CD4-positive, alpha-beta T cell treated with Interferon gamma for 1 hour (primary cell): ENCODE data around the gene SRRM2.

Experiments used
- DNase-seq: peaks from one replicate; pipeline ENCODE4 v3.0.0-alpha.2; 2020

Gene SRRM2

GRCh38 chr16:2803545-2804195, 51.2 kb downstream of the SRRM2 start:
- no peak for DNase-seq

- no peak for DNase-seq
These were observed 52.3 kb downstream of the SRRM2 start for GRCh38 chr16:2804728-2805127.

DNA sequence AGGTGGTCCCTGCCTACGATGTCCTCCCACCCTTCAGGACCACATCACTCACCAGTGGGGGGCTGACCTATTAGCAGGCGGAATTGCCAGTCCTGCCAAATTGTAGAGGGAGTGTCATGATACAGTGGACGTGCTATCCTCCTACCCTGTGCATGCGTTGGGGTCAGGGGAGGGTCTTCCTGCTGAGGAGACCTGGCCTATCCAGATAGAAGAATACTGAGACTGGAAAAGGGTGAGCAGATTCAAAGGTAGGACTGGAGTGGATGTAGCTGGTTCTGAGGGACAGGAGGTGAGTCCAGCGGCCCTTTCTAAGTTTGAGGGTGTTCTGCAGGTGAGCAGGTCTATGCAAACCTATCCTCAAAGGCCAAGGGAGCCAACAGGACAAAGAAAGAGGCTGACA, 53.8 kb downstream of the SRRM2 start:
- no peak for DNase-seq

DNA sequence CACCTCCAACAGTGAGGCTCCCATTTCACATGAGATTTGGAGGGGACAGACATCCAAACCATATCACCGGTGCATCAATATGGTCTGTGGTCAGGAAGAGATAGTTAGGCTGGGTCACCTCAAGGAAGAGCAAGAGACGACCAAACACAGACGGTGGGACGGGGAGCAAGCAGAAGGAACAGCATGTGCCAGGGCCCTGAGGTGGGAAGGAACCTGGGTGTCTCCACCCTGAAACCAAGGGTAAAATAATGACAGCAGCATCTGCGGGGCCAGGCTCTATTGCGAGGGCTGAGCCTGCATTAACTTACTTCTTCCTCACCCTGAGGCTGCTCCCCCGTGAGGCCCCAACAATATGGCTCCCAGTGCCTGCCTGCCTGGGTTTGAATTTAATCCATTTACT, 55.7 kb downstream of the SRRM2 start:
- DNase-seq: no peak

- no peak for DNase-seq
These were observed 56.8 kb downstream of the SRRM2 start for GRCh38 chr16:2809149-2809760.

DNA sequence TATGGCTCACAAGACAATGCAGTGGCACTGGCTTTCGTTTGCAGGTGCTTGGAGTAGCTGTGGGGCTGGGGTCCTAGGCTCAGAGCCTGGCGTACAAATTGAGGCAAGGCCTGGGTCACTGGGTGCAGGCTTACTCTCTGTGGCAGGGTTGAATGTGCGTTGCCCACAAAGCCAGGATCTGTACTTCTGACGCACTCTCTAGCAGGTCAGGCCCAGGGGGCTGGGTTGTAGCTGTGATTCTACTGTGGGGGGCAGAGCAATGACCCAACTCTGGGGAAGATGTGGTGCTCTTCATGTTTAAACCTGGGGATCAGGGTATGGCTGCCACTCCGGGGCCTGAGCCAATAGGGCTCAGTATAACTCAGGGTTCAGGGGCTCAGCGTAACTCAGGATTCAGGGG, 58.2 kb downstream of the SRRM2 start:
- DNase-seq: no peak

GRCh38 chr16:2811703-2812471, 59.4 kb downstream of the SRRM2 start:
- no peak for DNase-seq

- no peak for DNase-seq
These were observed 61.4 kb downstream of the SRRM2 start for GRCh38 chr16:2813771-2814221.

- DNase-seq: no peak
These were observed 62.3 kb downstream of the SRRM2 start for GRCh38 chr16:2814551-2815298.

GRCh38 chr16:2815299-2815771, 62.9 kb downstream of the SRRM2 start:
- no peak for DNase-seq

DNA sequence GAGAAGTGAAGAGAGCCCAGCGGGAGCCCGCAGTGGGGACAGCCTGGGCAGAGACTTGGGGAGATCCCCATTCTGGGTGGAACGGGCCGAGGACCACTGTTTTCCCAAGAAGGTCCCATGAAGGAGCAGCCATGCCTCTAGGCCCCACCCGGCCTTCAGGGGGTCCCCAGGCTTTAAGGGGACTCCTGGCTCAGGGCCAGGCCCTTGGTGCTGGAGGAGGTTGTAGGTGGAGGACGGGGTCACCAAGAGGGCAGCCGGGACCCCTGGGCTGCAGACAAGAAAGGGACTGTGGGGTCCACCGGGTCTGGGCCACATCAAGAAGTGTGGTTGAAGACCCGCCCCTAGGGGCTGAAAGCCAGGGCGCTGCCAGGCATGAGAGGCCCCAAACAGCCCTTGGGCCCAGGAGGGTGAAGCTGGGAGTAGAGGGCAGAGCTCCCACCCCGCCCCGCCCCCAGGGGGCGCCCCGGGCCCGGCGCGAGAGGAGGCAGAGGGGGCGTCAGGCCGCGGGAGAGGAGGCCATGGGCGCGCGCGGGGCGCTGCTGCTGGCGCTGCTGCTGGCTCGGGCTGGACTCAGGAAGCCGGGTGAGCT, 64.4 kb downstream of the SRRM2 start, which contains the start of gene PRSS21:
Gene PRSS21, plus strand, starts transcription at position 487 of the 589 bp plus-strand sequence. Its CDS starts 32 bp downstream, at position 519.
- peak; percentile 42 for DNase-seq

DNA sequence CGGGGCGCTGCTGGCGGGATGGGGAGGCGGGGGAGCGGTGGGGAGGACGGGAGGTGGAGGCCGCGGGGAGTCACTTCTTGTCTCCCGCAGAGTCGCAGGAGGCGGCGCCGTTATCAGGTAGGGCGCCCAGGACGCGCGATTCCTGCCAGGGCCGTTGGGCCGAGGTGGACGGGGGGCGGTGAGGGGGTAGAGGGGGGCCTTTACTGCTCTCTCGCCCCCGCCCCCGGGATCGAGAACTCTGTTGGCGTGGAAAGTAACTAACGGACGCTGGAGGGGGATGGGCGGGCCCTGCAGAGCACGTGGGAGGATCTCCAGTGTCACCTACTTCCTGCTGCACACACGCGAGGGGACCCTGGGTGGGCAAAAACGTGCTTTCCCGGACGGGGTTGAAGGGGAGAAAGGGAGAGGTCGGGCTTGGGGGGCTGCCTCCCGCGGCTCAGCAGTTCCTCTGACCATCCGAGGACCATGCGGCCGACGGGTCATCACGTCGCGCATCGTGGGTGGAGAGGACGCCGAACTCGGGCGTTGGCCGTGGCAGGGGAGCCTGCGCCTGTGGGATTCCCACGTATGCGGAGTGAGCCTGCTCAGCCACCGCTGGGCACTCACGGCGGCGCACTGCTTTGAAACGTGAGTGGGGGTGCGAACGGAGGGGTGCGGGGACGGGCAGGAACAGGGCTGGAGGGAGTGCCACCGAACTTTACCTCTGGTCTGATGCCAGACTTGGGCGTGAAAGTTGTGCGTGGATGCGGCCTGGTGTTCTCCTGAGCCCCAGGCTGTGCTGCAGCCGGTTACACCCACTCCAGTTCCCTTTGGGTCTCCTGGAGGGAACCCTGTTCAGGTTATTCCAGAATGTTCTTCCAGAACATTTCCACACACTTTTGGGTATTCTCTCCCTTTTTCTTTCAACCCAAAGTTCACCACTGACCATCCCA, 65.2 kb downstream of the SRRM2 start:
- DNase-seq: no peak

DNA sequence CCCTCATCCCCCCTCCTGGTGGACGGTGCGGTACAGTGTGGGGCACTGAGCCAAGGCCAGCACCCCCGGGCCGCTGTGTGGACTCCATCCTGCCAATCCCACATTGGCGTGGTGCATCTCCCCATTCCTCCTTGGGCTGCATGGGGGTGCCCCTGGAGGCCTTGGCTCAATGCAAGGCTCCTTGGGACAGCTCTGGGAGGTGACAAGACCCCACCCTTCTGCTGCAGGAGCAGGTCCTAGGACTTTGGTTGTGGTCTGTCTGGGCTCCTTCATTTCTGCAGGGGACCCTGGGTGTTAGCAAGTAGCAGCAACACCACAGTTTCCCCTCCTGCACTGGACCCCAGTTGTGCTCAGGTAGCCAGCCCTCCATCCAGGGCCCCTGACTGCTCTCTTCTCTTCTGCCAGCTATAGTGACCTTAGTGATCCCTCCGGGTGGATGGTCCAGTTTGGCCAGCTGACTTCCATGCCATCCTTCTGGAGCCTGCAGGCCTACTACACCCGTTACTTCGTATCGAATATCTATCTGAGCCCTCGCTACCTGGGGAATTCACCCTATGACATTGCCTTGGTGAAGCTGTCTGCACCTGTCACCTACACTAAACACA, 65.9 kb downstream of the SRRM2 start:
- no peak for DNase-seq

DNA sequence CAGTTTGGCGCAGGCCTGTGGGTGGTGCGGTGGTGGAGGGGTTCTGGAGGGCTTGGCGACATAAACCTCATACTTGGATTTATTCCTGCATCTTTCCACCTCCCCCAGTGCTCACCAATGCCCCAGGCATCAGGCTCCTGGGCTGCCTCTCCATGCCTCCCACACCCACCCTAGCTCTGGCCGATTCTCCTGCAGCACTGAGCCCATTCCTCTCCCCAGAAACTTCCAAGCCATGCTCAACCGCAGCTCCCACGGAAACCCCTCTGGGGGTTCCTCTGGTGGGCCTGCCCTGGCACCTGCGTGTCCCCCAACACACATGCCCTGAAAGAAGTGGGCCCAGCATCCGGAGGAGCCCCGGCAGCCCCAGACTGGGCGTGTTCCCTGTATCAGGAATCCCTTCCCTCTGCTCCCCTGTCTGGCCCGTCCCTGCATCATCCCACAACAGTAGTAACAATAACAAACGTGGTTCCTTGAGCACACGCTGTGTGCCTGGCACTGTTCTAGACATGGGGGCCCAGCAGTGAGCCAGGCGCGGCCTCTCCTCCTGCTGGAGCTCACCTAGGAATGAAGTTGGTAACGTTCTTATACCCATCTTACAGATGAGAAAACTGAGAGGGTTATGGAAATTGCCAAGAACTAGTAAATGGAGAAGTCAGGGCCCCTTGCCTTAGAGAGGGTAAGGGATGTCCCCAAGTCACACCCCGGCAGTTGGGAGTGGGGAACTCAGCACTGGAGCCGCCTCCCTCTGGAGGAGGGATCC, 66.9 kb downstream of the SRRM2 start:
- no peak for DNase-seq

DNA sequence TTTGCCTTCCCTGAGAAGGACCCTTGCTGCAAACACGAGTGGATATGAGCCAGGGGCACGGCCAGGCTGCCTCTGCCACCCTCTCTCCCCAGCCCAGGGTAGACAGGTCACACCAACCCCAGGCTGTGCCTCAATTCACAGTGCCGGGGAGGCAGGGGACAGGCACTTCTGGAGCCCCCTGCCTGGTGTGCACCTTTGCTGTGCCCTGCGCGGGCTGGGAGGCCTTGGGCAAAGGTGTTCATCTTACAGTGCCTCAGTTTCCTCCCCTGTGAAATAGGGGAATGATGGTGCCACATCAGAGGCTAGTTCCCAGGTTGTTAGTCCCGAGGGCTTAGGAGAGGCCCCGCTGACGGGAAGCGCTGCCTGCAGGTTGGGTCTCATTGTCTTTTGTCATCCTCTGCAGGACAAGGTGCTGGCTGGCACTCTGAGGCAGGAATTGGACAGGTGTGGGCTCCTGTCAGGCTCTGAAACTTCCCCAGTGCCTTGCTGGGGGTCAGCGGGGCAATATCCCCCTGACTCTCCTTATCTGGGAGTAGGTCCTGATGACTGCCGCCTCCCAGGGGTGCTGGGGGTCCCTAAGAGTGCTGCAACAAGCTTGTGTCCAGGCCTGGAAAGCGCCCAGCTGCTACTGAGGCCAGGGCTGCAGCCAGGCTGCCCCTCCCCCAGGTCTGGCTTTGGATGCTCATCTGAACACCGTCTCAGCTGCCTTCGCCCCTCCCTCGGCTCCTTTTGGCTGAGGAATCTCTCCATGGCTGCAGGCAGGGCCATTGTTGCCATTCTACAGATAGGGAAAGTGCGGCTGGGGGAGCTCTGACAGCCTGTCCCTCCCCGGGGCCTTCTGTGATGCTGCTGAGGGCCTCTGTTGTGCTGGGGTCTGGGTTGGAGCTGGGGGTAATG, 67.7 kb downstream of the SRRM2 start:
- DNase-seq: no peak
